HCT116 (cell line): ENCODE data around the gene THSD1.

ENCODE experiments used
- CTCF ChIP-seq, 3 experiments: fragments of 200-600 bp in 1 of 3; sonication (generic) in 1 of 3; IDR thresholded peaks in 2 of 3; conservative IDR thresholded peaks in 1 of 3; 2 replicates each; pipeline ENCODE4 v1.5.1; 2012 to 2017; ENCODE audit warnings: low read depth in 2 of 3, low read length in 2 of 3, antibody characterized with exemption in 1 of 3, borderline replicate concordance in 1 of 3, control low read depth in 1 of 3, mild to moderate bottlenecking in 1 of 3, mixed read lengths in 1 of 3, mixed run types in 1 of 3, moderate library complexity in 1 of 3; ENCODE audit not compliant: insufficient read depth in 1 of 3
- EGR1 ChIP-seq: IDR thresholded peaks from 2 replicates; pipeline ENCODE4 v1.6.1; 2012; ENCODE audit warnings: low read depth
- ELF1 ChIP-seq: IDR thresholded peaks from 2 replicates; pipeline ENCODE4 v1.6.1; 2012; ENCODE audit warnings: low read depth, borderline replicate concordance
- POLR2A ChIP-seq: IDR thresholded peaks from 2 replicates; pipeline ENCODE4 v1.7.0; 2011; ENCODE audit warnings: borderline replicate concordance; ENCODE audit not compliant: insufficient read depth, insufficient read length; ENCODE audit errors: extremely low read depth
- POLR2AphosphoS5 ChIP-seq: IDR thresholded peaks from 2 replicates; pipeline ENCODE4 v1.6.1; 2011; ENCODE audit warnings: mild to moderate bottlenecking, low read depth, low read length, moderate library complexity
- RAD21 ChIP-seq: IDR thresholded peaks from 2 replicates; pipeline ENCODE4 v1.6.1; 2012; ENCODE audit warnings: low read depth, mild to moderate bottlenecking
- SIN3A ChIP-seq: IDR thresholded peaks from 2 replicates; pipeline ENCODE4 v1.6.1; 2012; ENCODE audit warnings: low read depth
- TF ChIP-seq, protein P1 (sequence below): IDR thresholded peaks from 2 replicates; pipeline ENCODE4 v1.6.1; 2012; ENCODE audit warnings: low read depth
- TF ChIP-seq, protein P2 (sequence below): IDR thresholded peaks from 2 replicates; pipeline ENCODE4 v1.6.1; 2011; ENCODE audit warnings: mild to moderate bottlenecking, low read length, moderate library complexity; ENCODE audit not compliant: insufficient replicate concordance; ENCODE audit errors: extremely low read depth

DNA sequence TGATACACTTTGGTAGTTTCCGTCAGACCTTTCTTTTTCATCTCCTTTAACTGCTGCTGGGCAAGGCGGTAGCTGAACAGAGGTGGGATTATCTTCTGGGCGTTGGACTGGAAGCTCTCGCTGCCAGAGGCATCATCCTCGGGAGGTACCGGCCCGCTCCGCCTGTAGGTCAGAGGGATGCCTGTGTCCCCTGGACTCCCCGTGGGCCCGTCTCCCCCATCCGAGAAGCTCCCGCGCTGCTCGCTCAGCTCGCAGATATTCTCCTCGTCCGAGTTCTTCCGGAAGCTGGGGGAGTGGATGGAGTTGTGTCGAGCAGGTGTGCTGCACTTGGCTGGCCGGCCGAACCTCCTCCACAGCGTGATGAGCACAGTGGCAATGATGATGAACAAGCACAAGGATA lies 27.7 kb downstream of the THSD1 start:
- TF ChIP-seq CTCF (IDR thresholded peaks at IDR 0.05 in 2 of 3, conservative IDR thresholded peaks at IDR 0.05 in 1 of 3; ENCODE audit: borderline replicate concordance in 1 of 3, insufficient read depth in 1 of 3, low read depth in 2 of 3, low read length in 2 of 3) (no peak), POLR2AphosphoS5 (no peak), POLR2A (no peak), EGR1 (no peak), ELF1 (no peak), SIN3A (no peak), RAD21 (no peak)
- TF ChIP-seq, protein P1, sequence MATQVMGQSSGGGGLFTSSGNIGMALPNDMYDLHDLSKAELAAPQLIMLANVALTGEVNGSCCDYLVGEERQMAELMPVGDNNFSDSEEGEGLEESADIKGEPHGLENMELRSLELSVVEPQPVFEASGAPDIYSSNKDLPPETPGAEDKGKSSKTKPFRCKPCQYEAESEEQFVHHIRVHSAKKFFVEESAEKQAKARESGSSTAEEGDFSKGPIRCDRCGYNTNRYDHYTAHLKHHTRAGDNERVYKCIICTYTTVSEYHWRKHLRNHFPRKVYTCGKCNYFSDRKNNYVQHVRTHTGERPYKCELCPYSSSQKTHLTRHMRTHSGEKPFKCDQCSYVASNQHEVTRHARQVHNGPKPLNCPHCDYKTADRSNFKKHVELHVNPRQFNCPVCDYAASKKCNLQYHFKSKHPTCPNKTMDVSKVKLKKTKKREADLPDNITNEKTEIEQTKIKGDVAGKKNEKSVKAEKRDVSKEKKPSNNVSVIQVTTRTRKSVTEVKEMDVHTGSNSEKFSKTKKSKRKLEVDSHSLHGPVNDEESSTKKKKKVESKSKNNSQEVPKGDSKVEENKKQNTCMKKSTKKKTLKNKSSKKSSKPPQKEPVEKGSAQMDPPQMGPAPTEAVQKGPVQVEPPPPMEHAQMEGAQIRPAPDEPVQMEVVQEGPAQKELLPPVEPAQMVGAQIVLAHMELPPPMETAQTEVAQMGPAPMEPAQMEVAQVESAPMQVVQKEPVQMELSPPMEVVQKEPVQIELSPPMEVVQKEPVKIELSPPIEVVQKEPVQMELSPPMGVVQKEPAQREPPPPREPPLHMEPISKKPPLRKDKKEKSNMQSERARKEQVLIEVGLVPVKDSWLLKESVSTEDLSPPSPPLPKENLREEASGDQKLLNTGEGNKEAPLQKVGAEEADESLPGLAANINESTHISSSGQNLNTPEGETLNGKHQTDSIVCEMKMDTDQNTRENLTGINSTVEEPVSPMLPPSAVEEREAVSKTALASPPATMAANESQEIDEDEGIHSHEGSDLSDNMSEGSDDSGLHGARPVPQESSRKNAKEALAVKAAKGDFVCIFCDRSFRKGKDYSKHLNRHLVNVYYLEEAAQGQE: no peak
- TF ChIP-seq, protein P2, sequence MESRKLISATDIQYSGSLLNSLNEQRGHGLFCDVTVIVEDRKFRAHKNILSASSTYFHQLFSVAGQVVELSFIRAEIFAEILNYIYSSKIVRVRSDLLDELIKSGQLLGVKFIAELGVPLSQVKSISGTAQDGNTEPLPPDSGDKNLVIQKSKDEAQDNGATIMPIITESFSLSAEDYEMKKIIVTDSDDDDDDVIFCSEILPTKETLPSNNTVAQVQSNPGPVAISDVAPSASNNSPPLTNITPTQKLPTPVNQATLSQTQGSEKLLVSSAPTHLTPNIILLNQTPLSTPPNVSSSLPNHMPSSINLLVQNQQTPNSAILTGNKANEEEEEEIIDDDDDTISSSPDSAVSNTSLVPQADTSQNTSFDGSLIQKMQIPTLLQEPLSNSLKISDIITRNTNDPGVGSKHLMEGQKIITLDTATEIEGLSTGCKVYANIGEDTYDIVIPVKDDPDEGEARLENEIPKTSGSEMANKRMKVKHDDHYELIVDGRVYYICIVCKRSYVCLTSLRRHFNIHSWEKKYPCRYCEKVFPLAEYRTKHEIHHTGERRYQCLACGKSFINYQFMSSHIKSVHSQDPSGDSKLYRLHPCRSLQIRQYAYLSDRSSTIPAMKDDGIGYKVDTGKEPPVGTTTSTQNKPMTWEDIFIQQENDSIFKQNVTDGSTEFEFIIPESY: no peak
